HepG2 (cell line): ENCODE results near the gene M1AP. TPM values are rescaled to one million over a fixed set of nuclear protein-coding genes. Genes with fewer than 3 reads are reported as not detected.

Experiments
- ARNT2 ChIP-seq: sonication (generic); formaldehyde crosslinking; IDR thresholded peaks from 2 replicates; pipeline ENCODE4 v1.8.0; 2022; ENCODE audit warnings: mild to moderate bottlenecking, low read depth, missing genetic modification reagents, moderate library complexity
- ATF7 ChIP-seq, 2 experiments: fragments of 450-650 bp in 1 of 2; sonication (generic) in 1 of 2; formaldehyde crosslinking in 1 of 2; IDR thresholded peaks; 2 replicates each; pipeline versions ENCODE4 v1.4.0 to v1.6.1; 2016 to 2020; ENCODE audit warnings: antibody characterized with exemption in 1 of 2, mild to moderate bottlenecking in 1 of 2, missing genetic modification reagents in 1 of 2
- BORCS8-MEF2B ChIP-seq: sonication (generic); formaldehyde crosslinking; IDR thresholded peaks from 2 replicates; pipeline ENCODE4 v1.8.0; 2022; ENCODE audit warnings: mild to moderate bottlenecking, missing genetic modification reagents
- E2F2 ChIP-seq: sonication (generic); formaldehyde crosslinking; IDR thresholded peaks from 2 replicates; pipeline ENCODE4 v1.4.0; 2020; ENCODE audit warnings: missing genetic modification reagents, borderline replicate concordance
- GATAD1 ChIP-seq: IDR thresholded peaks from 2 replicates; pipeline ENCODE4 v1.6.1; 2016; ENCODE audit warnings: missing genetic modification reagents, missing compliant biosample characterization
- HHEX ChIP-seq: IDR thresholded peaks from 2 replicates; pipeline ENCODE4 v1.6.1; 2016; ENCODE audit warnings: control low read depth
- ISL2 ChIP-seq: sonication (generic); formaldehyde crosslinking; IDR thresholded peaks from 2 replicates; pipeline ENCODE4 v1.5.0; 2020; ENCODE audit warnings: missing genetic modification reagents
- KMT2A ChIP-seq: sonication (generic); formaldehyde crosslinking; IDR thresholded peaks from 2 replicates; pipeline ENCODE4 v1.4.0; 2020; ENCODE audit warnings: missing genetic modification reagents
- MIXL1 ChIP-seq: IDR thresholded peaks from 2 replicates; pipeline ENCODE4 v1.6.1; 2016
- NAIF1 ChIP-seq: sonication (generic); formaldehyde crosslinking; IDR thresholded peaks from 2 replicates; pipeline ENCODE4 v1.5.0; 2020; ENCODE audit warnings: mild to moderate bottlenecking, missing genetic modification reagents, borderline replicate concordance
- PRPF4 ChIP-seq: fragments of 200-400 bp; formaldehyde crosslinking; IDR thresholded peaks from 2 replicates; pipeline ENCODE4 v1.6.1; 2016; ENCODE audit warnings: low read length, low read depth; ENCODE audit not compliant: poor library complexity, severe bottlenecking
- RAD21 ChIP-seq: fragments of 450-650 bp; formaldehyde crosslinking; IDR thresholded peaks from 2 replicates; pipeline ENCODE4 v1.5.0; 2020; ENCODE audit warnings: mild to moderate bottlenecking
- SMAD3 ChIP-seq: sonication (generic); formaldehyde crosslinking; IDR thresholded peaks from 2 replicates; pipeline ENCODE4 v1.4.0; 2020; ENCODE audit warnings: missing genetic modification reagents
- TBP ChIP-seq: sonication (generic); formaldehyde crosslinking; IDR thresholded peaks from 2 replicates; pipeline ENCODE4 v1.5.0; 2020; ENCODE audit warnings: missing genetic modification reagents
- TBX2 ChIP-seq: sonication (generic); formaldehyde crosslinking; IDR thresholded peaks from 2 replicates; pipeline ENCODE4 v1.5.0; 2020; ENCODE audit warnings: missing genetic modification reagents, mild to moderate bottlenecking, borderline replicate concordance
- WIZ ChIP-seq: sonication (generic); formaldehyde crosslinking; IDR thresholded peaks from 2 replicates; pipeline ENCODE4 v1.5.1; 2020; ENCODE audit warnings: mild to moderate bottlenecking, missing genetic modification reagents
- ZBTB33 ChIP-seq: sonication (generic); formaldehyde crosslinking; IDR thresholded peaks from 2 replicates; pipeline ENCODE4 v1.4.0; 2020; ENCODE audit warnings: missing genetic modification reagents
- ZNF275 ChIP-seq: sonication (generic); formaldehyde crosslinking; IDR thresholded peaks from 2 replicates; pipeline ENCODE4 v1.8.0; 2022; ENCODE audit warnings: missing genetic modification reagents, mild to moderate bottlenecking, inconsistent platforms, borderline replicate concordance
- ZNF644 ChIP-seq: IDR thresholded peaks from 2 replicates; pipeline ENCODE4 v1.6.1; 2016; ENCODE audit warnings: low read depth
- ZNF687 ChIP-seq: sonication (generic); formaldehyde crosslinking; IDR thresholded peaks from 2 replicates; pipeline ENCODE4 v1.5.1; 2020; ENCODE audit warnings: mild to moderate bottlenecking, missing genetic modification reagents, moderate library complexity
- ZNF773 ChIP-seq: sonication (generic); formaldehyde crosslinking; IDR thresholded peaks from 2 replicates; pipeline ENCODE4 v1.4.0; 2020; ENCODE audit warnings: missing genetic modification reagents, borderline replicate concordance
- polyA plus RNA-seq, 8 experiments: library from polyadenylated mRNA; depleted of rRNA in 3 of 8; stranded (reverse) in 7 of 8; unstranded in 1 of 8; fragments of >200 nt; fragmentation: Illumina TruSeq in 4 of 8; extraction: Trizol in 4 of 8; gene quantifications; 2 replicates each; pipeline versions ENCODE4 v1.2.1 to v1.2.3, GENCODE V29; 2011 to 2016; ENCODE audit warnings: low read depth in 4 of 8, missing spikeins in 1 of 8, mixed read lengths in 1 of 8; ENCODE audit not compliant: insufficient read depth in 1 of 8
- total RNA-seq, 5 experiments: library from RNA; depleted of rRNA; stranded (reverse); fragments of >200 nt; fragmentation: Illumina TruSeq; extraction: Trizol; gene quantifications; 2 replicates each; pipeline ENCODE4 v1.2.3, GENCODE V29; 2016; ENCODE audit warnings: low read depth in 1 of 5

Gene M1AP
- total and polyA plus RNA-seq, 2 of the 13 experiments (the other 11 are each of a cell fraction or from before 2014, with no cell fraction given): not detected

- TF ChIP-seq ZBTB33 (CRISPR knock-in tag): peak; percentile 13; the same call in 1 of the 2 replicates
- peak; percentile 45 for TF ChIP-seq ZNF687 (CRISPR knock-in tag)
- TF ChIP-seq KMT2A: peak; percentile 50
- TF ChIP-seq GATAD1 (CRISPR knock-in tag): peak; percentile 86
- TF ChIP-seq ZNF773 (CRISPR knock-in tag): no peak
- TF ChIP-seq BORCS8-MEF2B (CRISPR knock-in tag): no peak
- no peak for TF ChIP-seq TBP (CRISPR knock-in tag)
- TF ChIP-seq SMAD3: 0 out of 2 replicates have a peak, but pooled peaks have one; percentile 31
- no peak for TF ChIP-seq PRPF4
- TF ChIP-seq WIZ (CRISPR knock-in tag): no peak; the same call in 1 of the 2 replicates
- no peak for TF ChIP-seq NAIF1 (CRISPR knock-in tag)
- peak; percentile 22; the same call in 1 of the 2 replicates for TF ChIP-seq RAD21 (CRISPR knock-in tag)
- TF ChIP-seq ATF7 (IDR thresholded peaks at IDR 0.05): no peak
- TF ChIP-seq ATF7 (CRISPR knock-in tag; IDR thresholded peaks at IDR 0.05): peak; percentile 40; the same call in 1 of the 2 replicates
- no peak for TF ChIP-seq HHEX
- TF ChIP-seq TBX2 (CRISPR knock-in tag): peak; percentile 91
- TF ChIP-seq ARNT2 (CRISPR knock-in tag): peak; percentile 46
- 0 out of 2 replicates have a peak, but pooled peaks have one; percentile 27 for TF ChIP-seq ZNF275
- no peak for TF ChIP-seq E2F2 (CRISPR knock-in tag)
- TF ChIP-seq ISL2 (CRISPR knock-in tag): 0 out of 2 replicates have a peak, but pooled peaks have one; percentile 42
- TF ChIP-seq MIXL1 (CRISPR knock-in tag): peak; percentile 75; the same call in 1 of the 2 replicates
- no peak for TF ChIP-seq ZNF644 (CRISPR knock-in tag)
Measured at GRCh38 chr2:74525717-74526648, 122.1 kb downstream of the M1AP start, which contains the start of gene DQX1 (continued).
